Body of pancreas (tissue), 4 donors: ENCODE data around the gene TNK1. TPM values are rescaled to one million over a fixed set of nuclear protein-coding genes. Genes with fewer than 3 reads are reported as not detected.
A peak's percentile ranks its signal among the peaks of the same experiment; 100 is the strongest.

Experiments
- ATAC-seq: fragments of 150-250 bp; one replicate; pipeline ENCODE4 v1.9.1; 2016
- DNase-seq, 4 donors: peaks; one replicate each; pipeline ENCODE4 v3.0.0-alpha.2; 2019
- H3K27ac ChIP-seq, 4 donors: fragments of 200-600 bp; sonication (generic); 1 replicate in 3 of 4; 2 replicates in 1 of 4; pipeline versions ENCODE4 v1.5.1 to v1.6.1; 2016 to 2019; ENCODE audit warnings: mild to moderate bottlenecking in 1 of 4, mixed read lengths in 1 of 4, moderate library complexity in 1 of 4
- H3K27me3 ChIP-seq, 2 donors: fragments of 200-600 bp; sonication (generic); one replicate each; pipeline ENCODE4 v1.6.0; 2016; ENCODE audit warnings: mild to moderate bottlenecking in 1 of 2
- H3K36me3 ChIP-seq, 2 donors: fragments of 200-600 bp; sonication (generic); replicated peaks in 1 of 2; 2 replicates each; pipeline ENCODE4 v1.5.1; 2016; ENCODE audit warnings: low read depth in 2 of 2; ENCODE audit not compliant: insufficient read depth in 1 of 2
- H3K4me1 ChIP-seq: fragments of 200-600 bp; sonication (generic); one replicate; pipeline ENCODE4 v1.6.0; 2016
- H3K4me3 ChIP-seq, 2 donors: fragments of 200-600 bp; sonication (generic); 1 replicate in 1 of 2; 2 replicates in 1 of 2; pipeline ENCODE4 v1.5.1; 2016 to 2019
- H3K9me3 ChIP-seq, 3 donors: fragments of 200-600 bp; sonication (generic); 1 replicate in 2 of 3; 2 replicates in 1 of 3; pipeline ENCODE4 v1.5.1; 2016
- CTCF ChIP-seq, 7 experiments: fragments of 450-650 bp in 4 of 7; fragments of 200-600 bp in 3 of 7; sonication (generic) in 3 of 7; IDR thresholded peaks; one replicate each; pipeline ENCODE4 v1.5.1; 2016 to 2019; ENCODE audit warnings: antibody characterized with exemption in 7 of 7
- POLR2A ChIP-seq, 3 donors: fragments of 450-650 bp; IDR thresholded peaks; one replicate each; pipeline ENCODE4 v1.6.1; 2016; ENCODE audit warnings: antibody characterized with exemption in 3 of 3, mild to moderate bottlenecking in 2 of 3
- WGBS, 2 donors: methylation state at CpG; one replicate each; pipeline ENCODE4 v1.1.5; 2017; 5-methylcytosine and 5-hydroxymethylcytosine counted together
- intact Hi-C: fragments of 100-400 bp; cut with DNase I; formaldehyde crosslinking; loops from one replicate; pipeline ENCODE4 v1.15.1; 2023
- total RNA-seq, 2 donors: library from RNA; depleted of rRNA; stranded (reverse); fragments of >200 nt; gene quantifications; one replicate each; pipeline ENCODE4 v1.1.0, GENCODE V29; 2016

The TNK1 gene
- total RNA-seq, 2 donors from 2014 or later, result 12.7 to 15.8 TPM

GRCh38 chr17:7394452-7395191 lies 13.7 kb downstream of the TNK1 start, which contains the start of gene PLSCR3:
Gene PLSCR3, minus strand, starts transcription at chr17:7394525. Its CDS starts 415 bp downstream, at chr17:7394110.
- WGBS, 2 donors, result 0 to 2% methylated on average over 11 to 52 of the region's 71 CpGs
- Histone ChIP-seq H3K9me3 (no peaks in the 10 kb centered on the region), H3K4me3 (peak within 1 kb of the TSS in 1 of 2 donors; percentile 69), H3K36me3 (no peaks in the 10 kb centered on the region), H3K27ac (peak within 1 kb of the TSS; percentile 83 to 97 (median 95)), H3K27me3 (no peaks in the 10 kb centered on the region), H3K4me1 (peaks cover 20% of the 10 kb centered on the region)
- intact Hi-C loops, result no loop called here
- TF ChIP-seq CTCF (IDR thresholded peaks at IDR 0.05) (peak in 4 of 7 experiments; percentile 28 to 56 (median 44)), POLR2A (IDR thresholded peaks at IDR 0.05) (peak; percentile 72 to 85 (median 80))
- peak; percentile 87 to 90 (median 88) for DNase-seq
- peak; percentile 91 for ATAC-seq

GRCh38 chr17:7396147-7396546 lies 15.3 kb downstream of the TNK1 start:
- ATAC-seq, result no peak
- Histone ChIP-seq H3K27me3 (no peaks in the 10 kb centered on the region), H3K36me3 (no peaks in the 10 kb centered on the region), H3K9me3 (no peaks in the 10 kb centered on the region), H3K4me3 (no peak overlapping the region), H3K4me1 (peaks cover 20% of the 10 kb centered on the region), H3K27ac (no peak overlapping the region)
- intact Hi-C loops, result no loop called here
- DNase-seq, result no peak
- 81 to 98% methylated on average over 4 of the region's 4 CpGs for WGBS, 2 donors
- TF ChIP-seq CTCF (IDR thresholded peaks at IDR 0.05) (no peak), POLR2A (IDR thresholded peaks at IDR 0.05) (no peak)

- WGBS, 2 donors, result 72 to 77% methylated on average over 2 of the region's 2 CpGs
- no peaks in the 10 kb centered on the region for H3K27me3 ChIP-seq
- intact Hi-C loops, result no loop called here
Measured at GRCh38 chr17:7398612-7399011, 17.7 kb downstream of the TNK1 start.

GRCh38 chr17:7403043-7403726 lies 22.3 kb downstream of the TNK1 start:
- DNase-seq, result peak; percentile 53 to 61 (median 54)
- WGBS, 2 donors, result 9 to 13% methylated on average over 13 to 16 of the region's 16 CpGs
- Histone ChIP-seq H3K27ac (peak overlapping the region; percentile 60 to 96 (median 90)), H3K4me1 (peaks cover 32% of the 10 kb centered on the region), H3K36me3 (no peaks in the 10 kb centered on the region), H3K27me3 (no peaks in the 10 kb centered on the region), H3K4me3 (peak overlapping the region; percentile 22 to 39), H3K9me3 (no peaks in the 10 kb centered on the region)
- TF ChIP-seq CTCF (IDR thresholded peaks at IDR 0.05) (no peak), POLR2A (IDR thresholded peaks at IDR 0.05) (no peak)
- no peak for ATAC-seq
- intact Hi-C loops, result no loop called here

More at GRCh38 chr17:7398612-7399011, 17.7 kb downstream of the TNK1 start:
- no peak for DNase-seq
- TF ChIP-seq POLR2A (IDR thresholded peaks at IDR 0.05) (no peak), CTCF (IDR thresholded peaks at IDR 0.05) (no peak)
- H3K9me3 ChIP-seq, result no peaks in the 10 kb centered on the region
- no peaks in the 10 kb centered on the region for H3K36me3 ChIP-seq
- no peak overlapping the region for H3K4me3 ChIP-seq
- H3K4me1 ChIP-seq, result peaks cover 33% of the 10 kb centered on the region
- H3K27ac ChIP-seq, result no peak overlapping the region
- ATAC-seq, result no peak
